ENCODE results near the gene MARCHF11.

DNA sequence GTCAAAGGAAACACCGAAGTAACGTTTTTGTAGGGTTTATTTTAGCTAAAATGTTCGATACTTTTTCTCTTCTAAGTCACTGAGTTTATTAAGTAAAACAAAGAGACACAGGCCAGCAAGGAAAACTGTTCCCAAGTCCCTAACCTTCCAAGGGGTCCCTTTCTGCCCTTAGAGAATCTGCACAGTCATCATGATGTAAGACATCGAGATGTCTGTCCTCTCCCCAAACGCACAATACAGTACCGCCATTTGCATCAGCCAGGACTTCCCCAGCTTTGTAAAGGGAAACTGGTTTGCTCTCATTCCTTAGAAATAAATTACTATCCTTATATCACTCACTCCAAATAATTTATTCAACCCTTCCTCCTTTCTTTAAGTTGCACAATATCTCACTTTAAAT, 89.3 kb downstream of the MARCHF11 start:
- TF ChIP-seq, protein P1, sequence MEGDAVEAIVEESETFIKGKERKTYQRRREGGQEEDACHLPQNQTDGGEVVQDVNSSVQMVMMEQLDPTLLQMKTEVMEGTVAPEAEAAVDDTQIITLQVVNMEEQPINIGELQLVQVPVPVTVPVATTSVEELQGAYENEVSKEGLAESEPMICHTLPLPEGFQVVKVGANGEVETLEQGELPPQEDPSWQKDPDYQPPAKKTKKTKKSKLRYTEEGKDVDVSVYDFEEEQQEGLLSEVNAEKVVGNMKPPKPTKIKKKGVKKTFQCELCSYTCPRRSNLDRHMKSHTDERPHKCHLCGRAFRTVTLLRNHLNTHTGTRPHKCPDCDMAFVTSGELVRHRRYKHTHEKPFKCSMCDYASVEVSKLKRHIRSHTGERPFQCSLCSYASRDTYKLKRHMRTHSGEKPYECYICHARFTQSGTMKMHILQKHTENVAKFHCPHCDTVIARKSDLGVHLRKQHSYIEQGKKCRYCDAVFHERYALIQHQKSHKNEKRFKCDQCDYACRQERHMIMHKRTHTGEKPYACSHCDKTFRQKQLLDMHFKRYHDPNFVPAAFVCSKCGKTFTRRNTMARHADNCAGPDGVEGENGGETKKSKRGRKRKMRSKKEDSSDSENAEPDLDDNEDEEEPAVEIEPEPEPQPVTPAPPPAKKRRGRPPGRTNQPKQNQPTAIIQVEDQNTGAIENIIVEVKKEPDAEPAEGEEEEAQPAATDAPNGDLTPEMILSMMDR (IDR thresholded peaks at IDR 0.05): no peak
- no peak for TF ChIP-seq POLR2A (IDR thresholded peaks at IDR 0.05)
